K562 (cell line): ENCODE results near the gene DNAJC13.

Experiments
- CHCHD3 ChIP-seq: fragments of 250-450 bp; sonication (Bioruptor Pico); IDR thresholded peaks from 2 replicates; pipeline ENCODE4 v2.1.2; 2022; ENCODE audit warnings: mild to moderate bottlenecking
- CTCF ChIP-seq, 3 experiments: IDR thresholded peaks in 2 of 3; conservative IDR thresholded peaks in 1 of 3; 2 replicates each; pipeline ENCODE4 v1.5.1; 2011 to 2012; ENCODE audit warnings: low read length in 3 of 3, mild to moderate bottlenecking in 3 of 3, control low read depth in 2 of 3, improper control_type of control experiment in 1 of 3, inconsistent platforms in 1 of 3, low read depth in 1 of 3, mixed read lengths in 1 of 3, moderate library complexity in 1 of 3; ENCODE audit not compliant: insufficient read depth in 2 of 3
- DMBX1 ChIP-seq: fragments of 250-450 bp; sonication (Bioruptor Pico); IDR thresholded peaks from 2 replicates; pipeline ENCODE4 v1.8.0; 2022; ENCODE audit warnings: inconsistent platforms, mild to moderate bottlenecking, moderate library complexity, borderline replicate concordance
- MLX ChIP-seq, 2 experiments: fragments of 450-650 bp in 1 of 2; sonication (generic) in 1 of 2; formaldehyde crosslinking; conservative IDR thresholded peaks; 2 replicates each; pipeline versions ENCODE4 v1.4.0 to v1.8.1; 2020 to 2022; ENCODE audit warnings: mild to moderate bottlenecking in 1 of 2, missing genetic modification reagents in 1 of 2
- NFIX ChIP-seq: fragments of 250-450 bp; sonication (Bioruptor Pico); IDR thresholded peaks from 2 replicates; pipeline ENCODE4 v1.4.0; 2020; ENCODE audit warnings: low read depth, mild to moderate bottlenecking, moderate library complexity
- SMARCA4 ChIP-seq: fragments of 450-650 bp; IDR thresholded peaks from 2 replicates; pipeline ENCODE4 v1.6.1; 2016
- USF2 ChIP-seq: sonication (generic); formaldehyde crosslinking; IDR thresholded peaks from 2 replicates; pipeline ENCODE4 v1.5.0; 2020; ENCODE audit warnings: missing genetic modification reagents

- no peak for TF ChIP-seq DMBX1 (CRISPR knock-in tag)
- TF ChIP-seq SMARCA4 = no peak
- TF ChIP-seq MLX (CRISPR knock-in tag; conservative IDR thresholded peaks at IDR 0.05) = no peak
- no peak for TF ChIP-seq USF2
- no peak for TF ChIP-seq CTCF (IDR thresholded peaks at IDR 0.05 in 2 of 3, conservative IDR thresholded peaks at IDR 0.05 in 1 of 3; ENCODE audit: insufficient read depth in 2 of 3, low read depth in 1 of 3, low read length in 3 of 3)
- no peak for TF ChIP-seq CHCHD3 (CRISPR knock-in tag)
- no peak for TF ChIP-seq NFIX (CRISPR knock-in tag)
These were observed 34.6 kb upstream of the DNAJC13 start for GRCh38 chr3:132382688-132383194.
